Smooth muscle cell (in vitro differentiated cells): ENCODE data around the gene MED15. TPM values are rescaled to one million over a fixed set of nuclear protein-coding genes. Genes with fewer than 3 reads are reported as not detected.
"Not testable (repeated sequence)": the region's sequence is repeated elsewhere in the genome, so short reads cannot be mapped to it uniquely, and the experiment has no call there.

Experiments used
- DNase-seq: peaks from one replicate; lab custom pipeline; 2025; ENCODE audit not compliant: unreplicated experiment; lab: John Stamatoyannopoulos, UW
- H2AFZ ChIP-seq: fragments of 200-600 bp; sonication (generic); 2 replicates; pipeline ENCODE4 v1.6.0; 2016; ENCODE audit warnings: antibody characterized with exemption, low read depth, mild to moderate bottlenecking
- H3F3A ChIP-seq: fragments of 200-600 bp; sonication (generic); 2 replicates; pipeline ENCODE4 v1.6.0; 2017; ENCODE audit warnings: antibody characterized with exemption, low read depth
- H3K27ac ChIP-seq: fragments of 200-600 bp; sonication (generic); 2 replicates; pipeline ENCODE4 v1.5.1; 2016; ENCODE audit warnings: low read depth, mild to moderate bottlenecking
- H3K27me3 ChIP-seq: fragments of 200-600 bp; sonication (generic); 2 replicates; pipeline ENCODE4 v1.6.1; 2016; ENCODE audit warnings: low read depth, mild to moderate bottlenecking
- H3K36me3 ChIP-seq: fragments of 200-600 bp; sonication (generic); 2 replicates; pipeline ENCODE4 v1.5.1; 2016; ENCODE audit warnings: low read depth
- H3K4me1 ChIP-seq: fragments of 200-600 bp; sonication (generic); 2 replicates; pipeline ENCODE4 v1.5.1; 2016; ENCODE audit warnings: low read depth
- H3K4me2 ChIP-seq: fragments of 200-600 bp; sonication (generic); 2 replicates; pipeline ENCODE4 v1.6.0; 2016; ENCODE audit warnings: mild to moderate bottlenecking
- H3K4me3 ChIP-seq: fragments of 200-600 bp; sonication (generic); 2 replicates; pipeline ENCODE4 v1.5.1; 2016; ENCODE audit warnings: mild to moderate bottlenecking
- H3K79me2 ChIP-seq: fragments of 200-600 bp; sonication (generic); 2 replicates; pipeline ENCODE4 v1.6.0; 2016; ENCODE audit warnings: low read depth, mild to moderate bottlenecking
- H3K9ac ChIP-seq: fragments of 200-600 bp; sonication (generic); 2 replicates; pipeline ENCODE4 v1.6.0; 2016; ENCODE audit warnings: low read depth
- H3K9me3 ChIP-seq: fragments of 200-600 bp; sonication (generic); replicated peaks from 2 replicates; pipeline ENCODE4 v1.5.1; 2016; ENCODE audit warnings: low read depth
- H4K20me1 ChIP-seq: fragments of 200-600 bp; sonication (generic); 2 replicates; pipeline ENCODE4 v1.6.0; 2016; ENCODE audit warnings: low read depth
- CTCF ChIP-seq: fragments of 200-600 bp; sonication (generic); IDR thresholded peaks from 2 replicates; pipeline ENCODE4 v1.5.1; 2017; ENCODE audit warnings: borderline replicate concordance, mild to moderate bottlenecking, antibody characterized with exemption; ENCODE audit not compliant: insufficient read depth, poor library complexity, severe bottlenecking
- WGBS: methylation state at CpG from one replicate; pipeline ENCODE4 v1.1.7; 2016; ENCODE audit warnings: low lambda C conversion rate; 5-methylcytosine and 5-hydroxymethylcytosine counted together
- polyA plus RNA-seq: library from polyadenylated mRNA; unstranded; fragments of >200 nt; fragmentation: Nextera tagmentation; extraction: Ambion mirVana; gene quantifications from 2 replicates; pipeline ENCODE4 v1.2.1, GENCODE V29; 2016
- total RNA-seq: library from RNA; depleted of rRNA; stranded (reverse); fragments of >200 nt; gene quantifications from 2 replicates; pipeline ENCODE4 v1.2.3, GENCODE V29; 2014

MED15 gene
- total and polyA plus RNA-seq, 2 experiments from 2014 or later, result 25.3 to 70.5 TPM

GRCh38 chr22:20475115-20475436, 32.3 kb upstream of the MED15 start:
- no peaks in the 10 kb centered on the region for H3K79me2 ChIP-seq
- H3K4me2 ChIP-seq, result no peak overlapping the region
- WGBS, result 98% methylated on average over 4 of the region's 4 CpGs
- no peaks in the 10 kb centered on the region for H3K36me3 ChIP-seq
- no peaks in the 10 kb centered on the region for H3K9me3 ChIP-seq
- no peak for DNase-seq
- H3K27ac ChIP-seq, result no peak overlapping the region
- no peaks in the 10 kb centered on the region for H3F3A ChIP-seq
- H2AFZ ChIP-seq, result no peak overlapping the region
- H3K4me1 ChIP-seq, result no peaks in the 10 kb centered on the region
- H3K4me3 ChIP-seq, result no peak overlapping the region
- H3K27me3 ChIP-seq, result no peaks in the 10 kb centered on the region
- H3K9ac ChIP-seq, result no peak overlapping the region
- peaks cover 37% of the 10 kb centered on the region for H4K20me1 ChIP-seq
- no peak for TF ChIP-seq CTCF

GRCh38 chr22:20475569-20475968, 31.8 kb upstream of the MED15 start:
- not testable (repeated sequence) for H3K27ac ChIP-seq, H3K9ac ChIP-seq, H3K4me1 ChIP-seq, H3F3A ChIP-seq, H3K9me3 ChIP-seq, H3K79me2 ChIP-seq, H3K4me3 ChIP-seq, H3K27me3 ChIP-seq, H3K4me2 ChIP-seq, H2AFZ ChIP-seq, H3K36me3 ChIP-seq, DNase-seq
- WGBS, result 88% methylated on average over 12 of the region's 12 CpGs
- H4K20me1 ChIP-seq, result peaks cover 37% of the 10 kb centered on the region

DNA sequence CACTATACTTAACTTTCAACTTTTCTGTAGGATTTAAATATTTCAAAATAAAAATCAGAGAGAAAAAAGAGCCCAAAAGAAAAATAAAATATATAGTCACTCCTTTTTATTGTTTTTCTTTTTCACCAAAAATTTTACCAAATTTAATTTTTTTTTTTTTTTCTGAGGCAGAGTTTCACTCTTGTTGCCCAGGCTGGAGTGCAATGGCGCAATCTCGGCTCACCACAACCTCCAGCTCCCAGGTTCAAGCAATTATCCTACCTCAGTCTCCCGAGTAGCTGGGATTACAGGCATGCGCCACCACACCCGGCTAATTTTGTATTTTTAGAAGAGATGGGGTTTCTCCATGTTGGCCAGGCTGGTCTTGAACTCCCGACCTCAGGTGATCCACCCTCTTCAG, 29.4 kb upstream of the MED15 start:
- H2AFZ ChIP-seq, H3K4me3 ChIP-seq, H3K27me3 ChIP-seq, H3K27ac ChIP-seq, H3K9me3 ChIP-seq, H3K9ac ChIP-seq, H3K79me2 ChIP-seq, DNase-seq, H3F3A ChIP-seq, H3K4me1 ChIP-seq, H3K4me2 ChIP-seq, H3K36me3 ChIP-seq: not testable (repeated sequence)
- 95% methylated on average over 6 of the region's 6 CpGs for WGBS
- peaks cover 23% of the 10 kb centered on the region for H4K20me1 ChIP-seq

DNA sequence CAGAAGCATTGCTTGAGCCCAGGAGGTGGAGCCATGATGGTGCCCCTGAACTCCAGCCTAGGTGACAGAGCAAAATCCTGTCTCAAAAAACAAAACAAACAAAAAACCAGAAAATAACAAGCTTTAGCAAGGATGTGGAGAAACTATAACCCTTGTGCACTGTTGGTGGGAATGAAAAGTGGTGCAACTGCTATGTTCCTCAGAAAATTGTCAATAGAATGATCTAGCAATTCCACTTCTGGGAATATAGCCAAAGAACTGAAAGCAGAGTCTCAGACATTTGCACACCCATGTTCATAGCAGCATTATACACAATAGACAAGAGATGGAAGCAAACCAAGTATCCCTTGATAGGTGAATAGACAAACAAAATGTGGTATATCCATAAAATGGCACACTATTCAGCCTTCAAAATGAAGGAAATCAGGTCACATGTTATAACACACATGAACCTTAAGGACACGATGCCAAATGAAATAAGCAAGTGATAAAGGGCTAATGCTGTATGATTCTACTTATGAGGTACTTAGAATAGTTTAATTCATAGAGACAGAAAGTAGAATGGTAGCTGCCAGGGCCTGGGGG, 27.7 kb upstream of the MED15 start:
- peaks cover 20% of the 10 kb centered on the region for H4K20me1 ChIP-seq
- no peaks in the 10 kb centered on the region for H3K36me3 ChIP-seq
- H3K27ac ChIP-seq, result no peak overlapping the region
- H3K4me2 ChIP-seq, result no peak overlapping the region
- H3F3A ChIP-seq, result no peaks in the 10 kb centered on the region
- peaks cover under 1% of the 10 kb centered on the region for H3K79me2 ChIP-seq
- WGBS, result 98% methylated on average over 1 of the region's 1 CpG
- no peaks in the 10 kb centered on the region for H3K4me1 ChIP-seq
- TF ChIP-seq CTCF, result no peak
- no peak for DNase-seq
- H2AFZ ChIP-seq, result no peak overlapping the region
- no peaks in the 10 kb centered on the region for H3K9me3 ChIP-seq
- no peaks in the 10 kb centered on the region for H3K27me3 ChIP-seq
- no peak overlapping the region for H3K4me3 ChIP-seq
- no peak overlapping the region for H3K9ac ChIP-seq

GRCh38 chr22:20483143-20483506, 24.3 kb upstream of the MED15 start:
- Histone ChIP-seq H4K20me1 (peaks cover 33% of the 10 kb centered on the region), H3K79me2 (peaks cover 12% of the 10 kb centered on the region)
- WGBS, result 95% methylated on average over 7 of the region's 7 CpGs
- not testable (repeated sequence) for H3F3A ChIP-seq, DNase-seq, H3K9me3 ChIP-seq, H3K36me3 ChIP-seq, H3K4me1 ChIP-seq, H3K27me3 ChIP-seq, H2AFZ ChIP-seq, H3K27ac ChIP-seq, H3K4me2 ChIP-seq, H3K4me3 ChIP-seq, H3K9ac ChIP-seq
